ENCODE data around the gene CAPN9.

- TF ChIP-seq POLR2A (IDR thresholded peaks at IDR 0.05): no peak
- TF ChIP-seq, protein P1, sequence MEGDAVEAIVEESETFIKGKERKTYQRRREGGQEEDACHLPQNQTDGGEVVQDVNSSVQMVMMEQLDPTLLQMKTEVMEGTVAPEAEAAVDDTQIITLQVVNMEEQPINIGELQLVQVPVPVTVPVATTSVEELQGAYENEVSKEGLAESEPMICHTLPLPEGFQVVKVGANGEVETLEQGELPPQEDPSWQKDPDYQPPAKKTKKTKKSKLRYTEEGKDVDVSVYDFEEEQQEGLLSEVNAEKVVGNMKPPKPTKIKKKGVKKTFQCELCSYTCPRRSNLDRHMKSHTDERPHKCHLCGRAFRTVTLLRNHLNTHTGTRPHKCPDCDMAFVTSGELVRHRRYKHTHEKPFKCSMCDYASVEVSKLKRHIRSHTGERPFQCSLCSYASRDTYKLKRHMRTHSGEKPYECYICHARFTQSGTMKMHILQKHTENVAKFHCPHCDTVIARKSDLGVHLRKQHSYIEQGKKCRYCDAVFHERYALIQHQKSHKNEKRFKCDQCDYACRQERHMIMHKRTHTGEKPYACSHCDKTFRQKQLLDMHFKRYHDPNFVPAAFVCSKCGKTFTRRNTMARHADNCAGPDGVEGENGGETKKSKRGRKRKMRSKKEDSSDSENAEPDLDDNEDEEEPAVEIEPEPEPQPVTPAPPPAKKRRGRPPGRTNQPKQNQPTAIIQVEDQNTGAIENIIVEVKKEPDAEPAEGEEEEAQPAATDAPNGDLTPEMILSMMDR (IDR thresholded peaks at IDR 0.05): no peak
These were observed 81.2 kb downstream of the CAPN9 start for GRCh38 chr1:230828421-230828820.

Measured in thyroid gland (tissue), 4 donors.